H1 (cell line): ENCODE results near the gene PDZD2. TPM values are rescaled to one million over a fixed set of nuclear protein-coding genes. Genes with fewer than 3 reads are reported as not detected.

Experiments
- ASH2L ChIP-seq: fragments of 200-600, 300-600 bp; sonication (generic); IDR thresholded peaks from one replicate; pipeline ENCODE4 v1.7.1; 2017; ENCODE audit warnings: low read length
- BCL11A ChIP-seq, 2 experiments: IDR thresholded peaks; one replicate each; pipeline ENCODE4 v1.6.1; 2011; ENCODE audit warnings: low read depth in 2 of 2, low read length in 2 of 2, mild to moderate bottlenecking in 2 of 2
- CBX5 ChIP-seq: fragments of 300-800, 300-1000 bp; sonication (generic); IDR thresholded peaks from 2 replicates; pipeline ENCODE4 v1.7.1; 2016; ENCODE audit warnings: antibody characterized with exemption, low read length, low read depth
- CBX8 ChIP-seq: fragments of 300-800, 300-1000 bp; sonication (generic); IDR thresholded peaks from 2 replicates; pipeline ENCODE4 v1.7.1; 2016; ENCODE audit warnings: low read depth, low read length, borderline replicate concordance
- CTBP2 ChIP-seq: IDR thresholded peaks from 2 replicates; pipeline ENCODE4 v1.7.0; 2011; ENCODE audit warnings: borderline replicate concordance, mild to moderate bottlenecking, moderate library complexity, mixed read lengths, low read length; ENCODE audit not compliant: insufficient read depth, insufficient read length
- EGR1 ChIP-seq: IDR thresholded peaks from 2 replicates; pipeline ENCODE4 v1.6.1; 2011; ENCODE audit warnings: low read depth, low read length, borderline replicate concordance
- KDM1A ChIP-seq: fragments of 200-600, 300-600 bp; sonication (generic); IDR thresholded peaks from 2 replicates; pipeline ENCODE4 v1.7.1; 2016; ENCODE audit warnings: mild to moderate bottlenecking, low read length, borderline replicate concordance
- KDM4A ChIP-seq: IDR thresholded peaks from one replicate; pipeline ENCODE4 v1.7.1; 2012; ENCODE audit warnings: low read depth, mild to moderate bottlenecking, moderate library complexity, low read length, inconsistent platforms; ENCODE audit not compliant: severe bottlenecking
- NANOG ChIP-seq: IDR thresholded peaks from 2 replicates; pipeline ENCODE4 v1.6.1; 2011; ENCODE audit warnings: low read length, low read depth, mild to moderate bottlenecking, inconsistent platforms; ENCODE audit not compliant: insufficient read depth, poor library complexity, severe bottlenecking
- NRF1 ChIP-seq: IDR thresholded peaks from 2 replicates; pipeline ENCODE4 v1.6.1; 2011; ENCODE audit warnings: mild to moderate bottlenecking, low read depth, low read length, improper control_type of control experiment
- POLR2AphosphoS5 ChIP-seq: IDR thresholded peaks from 2 replicates; pipeline ENCODE4 v1.6.1; 2011; ENCODE audit warnings: low read depth, low read length
- RAD21 ChIP-seq, 2 experiments: IDR thresholded peaks in 1 of 2; conservative IDR thresholded peaks in 1 of 2; 2 replicates each; pipeline ENCODE4 v1.6.1; 2011; ENCODE audit warnings: low read depth in 2 of 2, low read length in 2 of 2, improper control_type of control experiment in 1 of 2, inconsistent platforms in 1 of 2, mild to moderate bottlenecking in 1 of 2, moderate library complexity in 1 of 2
- RBBP5 ChIP-seq: IDR thresholded peaks from 2 replicates; pipeline ENCODE4 v1.7.1; 2012; ENCODE audit warnings: low read depth, mild to moderate bottlenecking, inconsistent platforms, low read length, moderate library complexity, borderline replicate concordance
- SAP30 ChIP-seq: fragments of 300-600 bp; sonication (generic); IDR thresholded peaks from 2 replicates; pipeline ENCODE4 v1.7.1; 2012; ENCODE audit warnings: low read length, moderate library complexity, mild to moderate bottlenecking, inconsistent platforms; ENCODE audit not compliant: insufficient read depth, insufficient replicate concordance
- SP4 ChIP-seq: IDR thresholded peaks from 2 replicates; pipeline ENCODE4 v1.6.1; 2012; ENCODE audit warnings: low read length, inconsistent platforms
- TCF12 ChIP-seq: IDR thresholded peaks from 2 replicates; pipeline ENCODE4 v1.6.1; 2011; ENCODE audit warnings: low read depth, mild to moderate bottlenecking, low read length
- TEAD4 ChIP-seq: IDR thresholded peaks from 2 replicates; pipeline ENCODE4 v1.6.1; 2012; ENCODE audit warnings: low read depth, low read length, inconsistent platforms, mixed read lengths
- polyA plus RNA-seq, 7 experiments: library from polyadenylated mRNA; depleted of rRNA in 3 of 7; stranded (reverse) in 5 of 7; unstranded in 2 of 7; fragments of >200 nt in 5 of 7; fragments of 200-250 nt in 2 of 7; gene quantifications; 1 replicate in 5 of 7; 2 replicates in 1 of 7; 4 replicates in 1 of 7; pipeline versions ENCODE4 v1.2.1 to v1.2.3, GENCODE V29; 2011 to 2013; ENCODE audit warnings: missing spikeins in 2 of 7, mixed read lengths in 2 of 7
- total RNA-seq: library from RNA; stranded (reverse); fragmentation: NEBNext Ultra II Directional; extraction: Animal tissue kit (Norgen Biotek cat#: 25700); gene quantifications from 2 replicates; pipeline ENCODE4 v1.2.1, GENCODE V29; 2021
- TF ChIP-seq, protein P1 (sequence below), 3 experiments: IDR thresholded peaks; 1 replicate in 2 of 3; 2 replicates in 1 of 3; pipeline versions ENCODE4 v1.5.1 to v1.6.1; 2011; ENCODE audit warnings: low read length in 3 of 3, mild to moderate bottlenecking in 3 of 3, inconsistent platforms in 2 of 3, low read depth in 1 of 3, moderate library complexity in 1 of 3; ENCODE audit not compliant: insufficient read depth in 1 of 3; ENCODE audit errors: control extremely low read depth in 1 of 3
- TF ChIP-seq, protein P2 (sequence below): IDR thresholded peaks from 2 replicates; pipeline ENCODE4 v1.6.1; 2012; ENCODE audit warnings: inconsistent platforms

Gene PDZD2
- total and polyA plus RNA-seq, 2 of the 8 experiments (the other 6 are each of a cell fraction or from before 2014, with no cell fraction given) = 1.2 to 6.8 TPM

DNA sequence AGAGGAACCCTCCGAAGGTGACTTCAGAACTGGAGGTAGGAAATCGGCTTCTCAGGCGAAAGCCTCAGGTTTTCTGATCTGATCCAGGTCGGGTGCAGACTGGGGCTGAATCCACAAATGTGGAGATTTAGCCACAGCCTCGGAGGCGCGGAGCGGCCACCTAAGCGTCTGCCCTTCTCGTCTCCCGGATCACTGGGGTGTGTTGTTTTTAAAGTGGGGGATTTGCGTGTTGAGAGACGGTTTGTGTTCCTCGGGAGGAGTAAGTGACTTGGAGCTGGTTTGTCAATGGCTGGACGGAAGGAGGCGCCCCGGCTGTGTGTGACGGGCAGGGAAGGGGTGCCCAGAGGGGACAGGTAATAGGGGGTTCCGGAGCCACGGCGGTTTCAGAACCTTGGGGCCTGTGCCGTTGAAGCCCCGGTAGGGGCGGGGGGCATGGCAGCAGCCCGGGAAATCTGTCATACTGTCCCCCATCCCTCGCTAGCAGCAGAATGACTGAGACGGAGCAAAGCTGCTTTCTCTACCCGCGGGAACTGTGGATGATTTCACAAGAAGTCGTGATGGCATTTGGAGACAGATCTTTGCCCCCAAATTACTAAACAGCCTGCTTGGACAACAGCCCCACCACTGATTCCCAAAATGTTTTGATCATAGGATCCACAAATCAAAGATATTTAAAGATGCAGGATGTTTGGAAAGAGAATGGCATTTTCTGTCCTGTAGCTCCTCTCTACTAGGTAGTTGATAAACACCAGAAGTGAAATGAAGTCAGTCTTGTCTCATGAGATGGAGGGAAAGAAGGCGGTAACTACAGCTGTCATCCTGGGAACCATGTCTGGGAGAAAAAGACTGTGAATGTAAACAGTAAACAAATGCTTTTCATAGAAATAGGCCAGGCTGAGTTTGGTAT is 216.5 kb downstream of the PDZD2 start (continued):
- TF ChIP-seq KDM4A (peak; percentile 64), NRF1 (no peak), BCL11A (IDR thresholded peaks at IDR 0.05; ENCODE audit: low read depth in 2 of 2, low read length in 2 of 2) (no peak), CTBP2 (no peak), TCF12 (no peak), CBX8 (no peak), SAP30 (no peak), CBX5 (no peak), ASH2L (peak; percentile 89), RAD21 (IDR thresholded peaks at IDR 0.05 in 1 of 2, conservative IDR thresholded peaks at IDR 0.05 in 1 of 2; ENCODE audit: low read depth in 2 of 2, low read length in 2 of 2) (peak; percentile 38 to 60), POLR2AphosphoS5 (no peak), KDM1A (no peak), SP4 (no peak), EGR1 (no peak), NANOG (no peak), TEAD4 (no peak), RBBP5 (no peak)
- TF ChIP-seq, protein P1, sequence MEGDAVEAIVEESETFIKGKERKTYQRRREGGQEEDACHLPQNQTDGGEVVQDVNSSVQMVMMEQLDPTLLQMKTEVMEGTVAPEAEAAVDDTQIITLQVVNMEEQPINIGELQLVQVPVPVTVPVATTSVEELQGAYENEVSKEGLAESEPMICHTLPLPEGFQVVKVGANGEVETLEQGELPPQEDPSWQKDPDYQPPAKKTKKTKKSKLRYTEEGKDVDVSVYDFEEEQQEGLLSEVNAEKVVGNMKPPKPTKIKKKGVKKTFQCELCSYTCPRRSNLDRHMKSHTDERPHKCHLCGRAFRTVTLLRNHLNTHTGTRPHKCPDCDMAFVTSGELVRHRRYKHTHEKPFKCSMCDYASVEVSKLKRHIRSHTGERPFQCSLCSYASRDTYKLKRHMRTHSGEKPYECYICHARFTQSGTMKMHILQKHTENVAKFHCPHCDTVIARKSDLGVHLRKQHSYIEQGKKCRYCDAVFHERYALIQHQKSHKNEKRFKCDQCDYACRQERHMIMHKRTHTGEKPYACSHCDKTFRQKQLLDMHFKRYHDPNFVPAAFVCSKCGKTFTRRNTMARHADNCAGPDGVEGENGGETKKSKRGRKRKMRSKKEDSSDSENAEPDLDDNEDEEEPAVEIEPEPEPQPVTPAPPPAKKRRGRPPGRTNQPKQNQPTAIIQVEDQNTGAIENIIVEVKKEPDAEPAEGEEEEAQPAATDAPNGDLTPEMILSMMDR (IDR thresholded peaks at IDR 0.05; ENCODE audit: control extremely low read depth in 1 of 3, insufficient read depth in 1 of 3, low read depth in 1 of 3, low read length in 3 of 3) = peak; percentile 36 to 53 (median 51); a peak in 3 of 4 replicates
- TF ChIP-seq, protein P2, sequence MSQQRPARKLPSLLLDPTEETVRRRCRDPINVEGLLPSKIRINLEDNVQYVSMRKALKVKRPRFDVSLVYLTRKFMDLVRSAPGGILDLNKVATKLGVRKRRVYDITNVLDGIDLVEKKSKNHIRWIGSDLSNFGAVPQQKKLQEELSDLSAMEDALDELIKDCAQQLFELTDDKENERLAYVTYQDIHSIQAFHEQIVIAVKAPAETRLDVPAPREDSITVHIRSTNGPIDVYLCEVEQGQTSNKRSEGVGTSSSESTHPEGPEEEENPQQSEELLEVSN = no peak
